Esophagus (tissue), 2 donors: ENCODE measurements around the gene RUNDC3A. TPM values are rescaled to one million over a fixed set of nuclear protein-coding genes. Genes with fewer than 3 reads are reported as not detected.
"Not testable (repeated sequence)": the region's sequence is repeated elsewhere in the genome, so short reads cannot be mapped to it uniquely, and the experiment has no call there.

Experiments used
- H3K27ac ChIP-seq, 2 donors: one replicate each; pipeline ENCODE4 v1.5.1; 2013; ENCODE audit warnings: low read depth in 2 of 2, mild to moderate bottlenecking in 2 of 2, inconsistent platforms in 1 of 2, low read length in 1 of 2, moderate library complexity in 1 of 2
- H3K27me3 ChIP-seq, 2 donors: one replicate each; pipeline ENCODE4 v1.6.1; 2013; ENCODE audit warnings: low read length in 2 of 2, control low read depth in 1 of 2, mild to moderate bottlenecking in 1 of 2; ENCODE audit not compliant: insufficient read depth in 2 of 2, control insufficient read depth in 1 of 2
- H3K36me3 ChIP-seq, 2 donors: one replicate each; pipeline ENCODE4 v1.6.1; 2013; ENCODE audit warnings: low read length in 1 of 2; ENCODE audit not compliant: control insufficient read depth in 2 of 2, insufficient read depth in 2 of 2
- H3K4me1 ChIP-seq, 2 donors: one replicate each; pipeline ENCODE4 v1.6.1; 2013; ENCODE audit warnings: low read length in 1 of 2; ENCODE audit not compliant: control insufficient read depth in 2 of 2, insufficient read depth in 2 of 2
- H3K4me3 ChIP-seq, 2 donors: one replicate each; pipeline ENCODE4 v1.5.1; 2013; ENCODE audit warnings: low read length in 2 of 2, mild to moderate bottlenecking in 2 of 2, low read depth in 1 of 2, moderate library complexity in 1 of 2
- H3K9me3 ChIP-seq, 2 donors: one replicate each; pipeline ENCODE4 v1.6.1; 2013; ENCODE audit warnings: mild to moderate bottlenecking in 2 of 2, low read depth in 1 of 2, low read length in 1 of 2, moderate library complexity in 1 of 2; ENCODE audit not compliant: control insufficient read depth in 2 of 2, insufficient read depth in 1 of 2
- WGBS, 2 donors: extraction: QIAGEN DNeasy Blood & Tissue Kit; methylation state at CpG; one replicate each; pipeline ENCODE4 v1.1.7; 2013; 5-methylcytosine and 5-hydroxymethylcytosine counted together
- polyA plus RNA-seq, 2 donors: library from polyadenylated mRNA; stranded (reverse); fragments of 200-250 nt; gene quantifications; one replicate each; pipeline ENCODE4 v1.2.3, GENCODE V29; 2013
- donor health status: healthy with polysubstance abuse.
- donor health status: Bipolar disorder and iron deficiency.

Gene RUNDC3A
- polyA plus RNA-seq, 2 donors: 0.77 to 0.88 TPM

DNA sequence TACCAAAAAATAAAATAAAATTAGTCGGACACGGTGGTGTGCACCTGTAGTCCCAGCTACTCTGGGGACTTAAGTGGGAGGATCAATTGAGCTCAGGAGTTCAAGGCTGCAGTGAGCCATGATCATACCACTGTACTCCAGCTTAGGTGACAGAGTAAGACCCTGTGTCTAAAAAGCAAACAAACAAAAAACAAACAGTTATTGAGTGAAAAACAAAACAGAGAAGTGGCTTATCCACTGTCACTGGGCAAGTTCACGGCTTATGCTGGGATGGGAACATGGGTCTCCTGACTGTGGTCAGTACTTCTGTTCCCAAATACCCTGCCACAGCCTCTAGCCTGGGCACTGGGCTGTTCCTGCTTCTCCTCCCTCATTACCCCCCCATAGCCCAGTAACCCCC lies 27.2 kb downstream of the RUNDC3A start:
- Histone ChIP-seq H3K4me1 (peaks cover 0 to 4% of the 10 kb centered on the region in 2 donors), H3K36me3 (no peaks in the 10 kb centered on the region), H3K9me3 (no peaks in the 10 kb centered on the region), H3K4me3 (no peak overlapping the region), H3K27ac (no peak overlapping the region), H3K27me3 (no peaks in the 10 kb centered on the region)
- WGBS, 2 donors: 81 to 83% methylated on average over 3 of the region's 3 CpGs

GRCh38 chr17:44335968-44336367 lies 27.6 kb downstream of the RUNDC3A start:
- H3K27me3 ChIP-seq: no peaks in the 10 kb centered on the region
- H3K27ac ChIP-seq: no peak overlapping the region
- no peak overlapping the region for H3K4me3 ChIP-seq
- WGBS, 2 donors: 49 to 57% methylated on average over 5 of the region's 5 CpGs
- H3K4me1 ChIP-seq: peaks cover 0 to 4% of the 10 kb centered on the region in 2 donors
- H3K36me3 ChIP-seq: no peaks in the 10 kb centered on the region
- H3K9me3 ChIP-seq: no peaks in the 10 kb centered on the region

DNA sequence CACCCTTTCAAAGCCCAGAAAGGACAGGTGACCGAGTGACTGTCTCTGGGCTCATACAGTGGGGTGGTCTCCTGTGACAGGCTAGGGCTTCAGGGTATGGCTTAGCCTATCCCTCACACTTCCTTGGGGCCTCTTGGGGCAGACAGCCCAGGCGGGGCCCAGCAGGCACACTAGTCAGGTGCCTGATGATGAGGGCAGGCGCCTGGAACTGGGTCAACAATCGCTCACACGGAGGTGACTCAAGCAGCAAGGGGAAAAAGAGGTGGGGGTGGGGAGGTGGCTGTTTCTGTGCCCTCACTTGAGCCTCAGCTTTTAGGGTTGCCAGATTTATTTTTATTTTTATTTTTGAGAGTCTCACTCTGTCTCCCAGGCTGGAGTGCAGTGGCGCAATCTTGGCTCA lies 30.3 kb downstream of the RUNDC3A start:
- no peaks in the 10 kb centered on the region for H3K27me3 ChIP-seq
- no peaks in the 10 kb centered on the region for H3K9me3 ChIP-seq
- H3K4me1 ChIP-seq: peaks cover 0 to 8% of the 10 kb centered on the region in 2 donors
- no peak overlapping the region for H3K4me3 ChIP-seq
- H3K36me3 ChIP-seq: no peaks in the 10 kb centered on the region
- H3K27ac ChIP-seq: peak overlapping the region in 1 of 2 donors; percentile 75
- WGBS, 2 donors: 50 to 51% methylated on average over 6 of the region's 6 CpGs

- H3K4me3 ChIP-seq, H3K27me3 ChIP-seq, H3K9me3 ChIP-seq, H3K36me3 ChIP-seq: not testable (repeated sequence)
- WGBS, 2 donors: 68 to 73% methylated on average over 5 of the region's 5 CpGs
- Histone ChIP-seq H3K27ac (peak overlapping the region in 1 of 2 donors; percentile 60), H3K4me1 (peaks cover 0 to 14% of the 10 kb centered on the region in 2 donors)
Measured at GRCh38 chr17:44340553-44340952, 32.2 kb downstream of the RUNDC3A start.

- Histone ChIP-seq H3K27me3 (no peaks in the 10 kb centered on the region), H3K4me1 (peaks cover 0 to 22% of the 10 kb centered on the region in 2 donors), H3K27ac (peak overlapping the region; percentile 66 to 77), H3K9me3 (no peaks in the 10 kb centered on the region), H3K36me3 (no peaks in the 10 kb centered on the region), H3K4me3 (no peak overlapping the region)
- 55 to 62% methylated on average over 11 of the region's 11 CpGs for WGBS, 2 donors
Measured at GRCh38 chr17:44343510-44344209, 35.3 kb downstream of the RUNDC3A start.

DNA sequence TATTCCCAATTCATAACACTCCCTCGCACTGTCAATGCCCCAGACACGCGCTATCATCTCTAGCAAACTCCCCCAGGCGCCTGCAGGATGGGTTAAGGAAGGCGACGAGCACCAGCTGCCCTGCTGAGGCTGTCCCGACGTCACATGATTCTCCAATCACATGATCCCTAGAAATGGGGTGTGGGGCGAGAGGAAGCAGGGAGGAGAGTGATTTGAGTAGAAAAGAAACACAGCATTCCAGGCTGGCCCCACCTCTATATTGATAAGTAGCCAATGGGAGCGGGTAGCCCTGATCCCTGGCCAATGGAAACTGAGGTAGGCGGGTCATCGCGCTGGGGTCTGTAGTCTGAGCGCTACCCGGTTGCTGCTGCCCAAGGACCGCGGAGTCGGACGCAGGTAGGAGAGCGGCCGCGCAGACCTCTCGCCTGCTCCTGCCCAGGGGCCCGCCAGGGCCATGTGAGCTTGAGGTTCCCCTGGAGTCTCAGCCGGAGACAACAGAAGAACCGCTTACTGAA lies 36.6 kb downstream of the RUNDC3A start, which contains the start of gene GRN:
Gene GRN (plus strand): TSS at position 364 of the 515 bp plus-strand sequence. CDS start 3,863 bp downstream, outside the sequence.
- Histone ChIP-seq H3K9me3 (no peaks in the 10 kb centered on the region), H3K4me3 (peak within 1 kb of the TSS; percentile 72 to 92), H3K36me3 (peaks cover 0 to 11% of the 10 kb centered on the region in 2 donors), H3K27ac (peak within 1 kb of the TSS; percentile 97 to 99), H3K27me3 (no peaks in the 10 kb centered on the region), H3K4me1 (peaks cover 0 to 34% of the 10 kb centered on the region in 2 donors)
- WGBS, 2 donors: 0% methylated on average over 26 of the region's 26 CpGs

DNA sequence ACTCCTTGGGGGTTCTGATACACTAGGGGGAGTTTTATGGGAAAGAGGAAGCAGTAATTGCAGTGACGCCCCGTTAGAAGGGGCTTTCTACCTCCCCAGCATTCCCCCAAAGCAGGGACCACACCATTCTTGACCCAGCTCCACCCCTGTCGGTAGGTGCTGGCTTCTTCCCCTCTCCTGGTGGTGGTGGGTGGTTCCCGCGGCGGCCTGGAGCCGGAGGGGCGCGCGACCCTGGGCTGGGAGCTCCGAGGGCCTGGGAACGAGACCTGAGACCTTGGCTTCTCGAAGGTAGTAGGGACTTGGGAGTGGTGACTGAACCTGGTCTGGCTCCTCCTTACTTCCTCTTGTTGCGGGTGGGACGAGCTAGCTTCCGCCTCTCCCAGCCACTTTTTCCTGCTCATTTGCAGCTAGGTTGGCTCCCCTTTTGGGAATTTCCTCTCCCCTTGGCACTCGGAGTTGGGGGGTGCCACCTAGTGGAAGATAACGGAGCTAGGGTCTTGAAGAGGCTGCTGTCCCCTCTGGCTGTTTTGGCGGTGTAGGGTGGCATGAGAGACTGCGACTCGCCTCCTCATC lies 37.1 kb downstream of the RUNDC3A start:
- WGBS, 2 donors: 2% methylated on average over 21 of the region's 21 CpGs

GRCh38 chr17:44346064-44346844 lies 37.9 kb downstream of the RUNDC3A start:
- Histone ChIP-seq H3K27me3 (no peaks in the 10 kb centered on the region), H3K36me3 (peaks cover 8 to 23% of the 10 kb centered on the region in 2 donors), H3K4me1 (peaks cover 0 to 35% of the 10 kb centered on the region in 2 donors), H3K9me3 (no peaks in the 10 kb centered on the region), H3K27ac (peak overlapping the region; percentile 97 to 99), H3K4me3 (peak overlapping the region; percentile 72 to 92)
- 61 to 62% methylated on average over 13 of the region's 13 CpGs for WGBS, 2 donors

More for the DNA sequence above, 37.1 kb downstream of the RUNDC3A start:
- peaks cover 0 to 34% of the 10 kb centered on the region in 2 donors for H3K4me1 ChIP-seq
- H3K4me3 ChIP-seq: peak overlapping the region; percentile 72 to 92
- peak overlapping the region; percentile 97 to 99 for H3K27ac ChIP-seq
- H3K9me3 ChIP-seq: no peaks in the 10 kb centered on the region
- H3K36me3 ChIP-seq: peaks cover 4 to 16% of the 10 kb centered on the region in 2 donors
- H3K27me3 ChIP-seq: no peaks in the 10 kb centered on the region
